ENCODE measurements around the gene CNTF.

CNTF gene

GRCh38 chr11:58626934-58627483 is 4.5 kb downstream of the CNTF start:
- no peak overlapping the region for H2AFZ ChIP-seq (ENCODE audit: low read length, unreplicated experiment)
- H3K79me2 ChIP-seq (ENCODE audit: control insufficient read depth, insufficient read depth, low read length, unreplicated experiment), result peaks cover 9% of the 10 kb centered on the region
- peaks cover 52% of the 10 kb centered on the region for H3K4me1 ChIP-seq (ENCODE audit: control insufficient read depth, insufficient read depth, low read length, unreplicated experiment)
- H3K4me3 ChIP-seq (ENCODE audit: low read depth, low read length), result peak overlapping the region; percentile 60; the same call in 1 of the 2 replicates
- H3K36me3 ChIP-seq (ENCODE audit: insufficient read depth, low read length), result peaks cover 24% of the 10 kb centered on the region
- no peaks in the 10 kb centered on the region for H3K27me3 ChIP-seq (ENCODE audit: insufficient read depth, low read length)
- H3K27ac ChIP-seq (ENCODE audit: low read depth, low read length), result peak overlapping the region; percentile 98

- Histone ChIP-seq H3K79me2 (ENCODE audit: control insufficient read depth, insufficient read depth, low read length, unreplicated experiment) (peaks cover 5% of the 10 kb centered on the region), H3K36me3 (ENCODE audit: insufficient read depth, low read length) (peaks cover 11% of the 10 kb centered on the region), H3K4me3 (ENCODE audit: low read depth, low read length) (peak overlapping the region; percentile 60), H2AFZ (ENCODE audit: low read length, unreplicated experiment) (no peak overlapping the region), H3K27ac (ENCODE audit: low read depth, low read length) (peak overlapping the region; percentile 98), H3K27me3 (ENCODE audit: insufficient read depth, low read length) (no peaks in the 10 kb centered on the region), H3K4me1 (ENCODE audit: control insufficient read depth, insufficient read depth, low read length, unreplicated experiment) (peaks cover 47% of the 10 kb centered on the region)
These were observed 6.0 kb downstream of the CNTF start for GRCh38 chr11:58628446-58628845.

GRCh38 chr11:58629857-58630256 is 7.4 kb downstream of the CNTF start:
- Histone ChIP-seq H3K4me1 (ENCODE audit: control insufficient read depth, insufficient read depth, low read length, unreplicated experiment) (peaks cover 45% of the 10 kb centered on the region), H3K27ac (ENCODE audit: low read depth, low read length) (peak overlapping the region; percentile 98), H3K27me3 (ENCODE audit: insufficient read depth, low read length) (no peaks in the 10 kb centered on the region), H2AFZ (ENCODE audit: low read length, unreplicated experiment) (no peak overlapping the region), H3K79me2 (ENCODE audit: control insufficient read depth, insufficient read depth, low read length, unreplicated experiment) (peaks cover 5% of the 10 kb centered on the region), H3K36me3 (ENCODE audit: insufficient read depth, low read length) (no peaks in the 10 kb centered on the region), H3K4me3 (ENCODE audit: low read depth, low read length) (no peak overlapping the region)

- no peak overlapping the region for H3K27ac ChIP-seq (ENCODE audit: low read depth, low read length)
- no peak overlapping the region for H3K4me3 ChIP-seq (ENCODE audit: low read depth, low read length)
- H3K27me3 ChIP-seq (ENCODE audit: insufficient read depth, low read length), result no peaks in the 10 kb centered on the region
- peaks cover 5% of the 10 kb centered on the region for H3K79me2 ChIP-seq (ENCODE audit: control insufficient read depth, insufficient read depth, low read length, unreplicated experiment)
- no peaks in the 10 kb centered on the region for H3K36me3 ChIP-seq (ENCODE audit: insufficient read depth, low read length)
- H3K4me1 ChIP-seq (ENCODE audit: control insufficient read depth, insufficient read depth, low read length, unreplicated experiment), result peaks cover 30% of the 10 kb centered on the region
- H2AFZ ChIP-seq (ENCODE audit: low read length, unreplicated experiment), result no peak overlapping the region
These were observed 8.9 kb downstream of the CNTF start for GRCh38 chr11:58631378-58631777.

- H3K27me3 ChIP-seq (ENCODE audit: insufficient read depth, low read length), result no peaks in the 10 kb centered on the region
- no peak overlapping the region for H2AFZ ChIP-seq (ENCODE audit: low read length, unreplicated experiment)
- H3K36me3 ChIP-seq (ENCODE audit: insufficient read depth, low read length), result no peaks in the 10 kb centered on the region
- H3K27ac ChIP-seq (ENCODE audit: low read depth, low read length), result no peak overlapping the region
- H3K4me3 ChIP-seq (ENCODE audit: low read depth, low read length), result no peak overlapping the region
- peaks cover 5% of the 10 kb centered on the region for H3K79me2 ChIP-seq (ENCODE audit: control insufficient read depth, insufficient read depth, low read length, unreplicated experiment)
- H3K4me1 ChIP-seq (ENCODE audit: control insufficient read depth, insufficient read depth, low read length, unreplicated experiment), result peaks cover 19% of the 10 kb centered on the region
These were observed 10.0 kb downstream of the CNTF start for GRCh38 chr11:58632510-58632909.

GRCh38 chr11:58636587-58636986 is 14.1 kb downstream of the CNTF start:
- Histone ChIP-seq H3K27me3 (ENCODE audit: insufficient read depth, low read length) (peaks cover 3% of the 10 kb centered on the region; the same call in 1 of the 2 replicates), H3K79me2 (ENCODE audit: control insufficient read depth, insufficient read depth, low read length, unreplicated experiment) (no peaks in the 10 kb centered on the region)

GRCh38 chr11:58637371-58637770 is 14.9 kb downstream of the CNTF start:
- Histone ChIP-seq H3K4me3 (ENCODE audit: low read depth, low read length) (no peak overlapping the region), H3K36me3 (ENCODE audit: insufficient read depth, low read length) (no peaks in the 10 kb centered on the region)

More at GRCh38 chr11:58636587-58636986, 14.1 kb downstream of the CNTF start:
- no peaks in the 10 kb centered on the region for H3K36me3 ChIP-seq (ENCODE audit: insufficient read depth, low read length)
- H3K4me3 ChIP-seq (ENCODE audit: low read depth, low read length), result no peak overlapping the region
- no peak overlapping the region for H2AFZ ChIP-seq (ENCODE audit: low read length, unreplicated experiment)
- peaks cover 5% of the 10 kb centered on the region for H3K4me1 ChIP-seq (ENCODE audit: control insufficient read depth, insufficient read depth, low read length, unreplicated experiment)
- no peak overlapping the region for H3K27ac ChIP-seq (ENCODE audit: low read depth, low read length)

GRCh38 chr11:58639103-58639502 is 16.6 kb downstream of the CNTF start:
- Histone ChIP-seq H2AFZ (ENCODE audit: low read length, unreplicated experiment) (no peak overlapping the region), H3K4me3 (ENCODE audit: low read depth, low read length) (no peak overlapping the region), H3K79me2 (ENCODE audit: control insufficient read depth, insufficient read depth, low read length, unreplicated experiment) (no peaks in the 10 kb centered on the region), H3K36me3 (ENCODE audit: insufficient read depth, low read length) (no peaks in the 10 kb centered on the region), H3K27me3 (ENCODE audit: insufficient read depth, low read length) (peaks cover 24% of the 10 kb centered on the region), H3K27ac (ENCODE audit: low read depth, low read length) (no peak overlapping the region), H3K4me1 (ENCODE audit: control insufficient read depth, insufficient read depth, low read length, unreplicated experiment) (peaks cover 5% of the 10 kb centered on the region)

More at GRCh38 chr11:58637371-58637770, 14.9 kb downstream of the CNTF start:
- no peak overlapping the region for H3K27ac ChIP-seq (ENCODE audit: low read depth, low read length)
- peaks cover 7% of the 10 kb centered on the region for H3K27me3 ChIP-seq (ENCODE audit: insufficient read depth, low read length)
- peaks cover 5% of the 10 kb centered on the region for H3K4me1 ChIP-seq (ENCODE audit: control insufficient read depth, insufficient read depth, low read length, unreplicated experiment)
- H2AFZ ChIP-seq (ENCODE audit: low read length, unreplicated experiment), result no peak overlapping the region
- no peaks in the 10 kb centered on the region for H3K79me2 ChIP-seq (ENCODE audit: control insufficient read depth, insufficient read depth, low read length, unreplicated experiment)

GRCh38 chr11:58639669-58640068 is 17.2 kb downstream of the CNTF start:
- H3K4me3 ChIP-seq (ENCODE audit: low read depth, low read length), result no peak overlapping the region
- H3K36me3 ChIP-seq (ENCODE audit: insufficient read depth, low read length), result no peaks in the 10 kb centered on the region
- H3K4me1 ChIP-seq (ENCODE audit: control insufficient read depth, insufficient read depth, low read length, unreplicated experiment), result peaks cover 5% of the 10 kb centered on the region
- no peaks in the 10 kb centered on the region for H3K79me2 ChIP-seq (ENCODE audit: control insufficient read depth, insufficient read depth, low read length, unreplicated experiment)
- H3K27me3 ChIP-seq (ENCODE audit: insufficient read depth, low read length), result peaks cover 27% of the 10 kb centered on the region
- no peak overlapping the region for H2AFZ ChIP-seq (ENCODE audit: low read length, unreplicated experiment)
- H3K27ac ChIP-seq (ENCODE audit: low read depth, low read length), result no peak overlapping the region

- Histone ChIP-seq H2AFZ (ENCODE audit: low read length, unreplicated experiment) (no peak overlapping the region), H3K27me3 (ENCODE audit: insufficient read depth, low read length) (peaks cover 29% of the 10 kb centered on the region)
These were observed 18.0 kb downstream of the CNTF start for GRCh38 chr11:58640386-58641023.

GRCh38 chr11:58641341-58641740 is 18.9 kb downstream of the CNTF start:
- H2AFZ ChIP-seq (ENCODE audit: low read length, unreplicated experiment), result no peak overlapping the region
- no peak overlapping the region for H3K27ac ChIP-seq (ENCODE audit: low read depth, low read length)
- H3K79me2 ChIP-seq (ENCODE audit: control insufficient read depth, insufficient read depth, low read length, unreplicated experiment), result no peaks in the 10 kb centered on the region

More at GRCh38 chr11:58640386-58641023, 18.0 kb downstream of the CNTF start:
- H3K27ac ChIP-seq (ENCODE audit: low read depth, low read length), result no peak overlapping the region
- H3K4me1 ChIP-seq (ENCODE audit: control insufficient read depth, insufficient read depth, low read length, unreplicated experiment), result peaks cover 5% of the 10 kb centered on the region
- H3K4me3 ChIP-seq (ENCODE audit: low read depth, low read length), result no peak overlapping the region
- no peaks in the 10 kb centered on the region for H3K79me2 ChIP-seq (ENCODE audit: control insufficient read depth, insufficient read depth, low read length, unreplicated experiment)
- no peaks in the 10 kb centered on the region for H3K36me3 ChIP-seq (ENCODE audit: insufficient read depth, low read length)

More at GRCh38 chr11:58641341-58641740, 18.9 kb downstream of the CNTF start:
- peaks cover 33% of the 10 kb centered on the region for H3K27me3 ChIP-seq (ENCODE audit: insufficient read depth, low read length)
- no peaks in the 10 kb centered on the region for H3K36me3 ChIP-seq (ENCODE audit: insufficient read depth, low read length)
- no peak overlapping the region for H3K4me3 ChIP-seq (ENCODE audit: low read depth, low read length)
- peaks cover 5% of the 10 kb centered on the region for H3K4me1 ChIP-seq (ENCODE audit: control insufficient read depth, insufficient read depth, low read length, unreplicated experiment)

Measured in ACC112 (cell line).